HUES6 (cell line): ENCODE data around the gene ARNT2.

Experiments
- H3K27ac ChIP-seq: 2 replicates; pipeline ENCODE4 v1.7.0; 2013; ENCODE audit warnings: low read depth, mild to moderate bottlenecking, low read length, inconsistent platforms
- H3K27me3 ChIP-seq: 2 replicates; pipeline ENCODE4 v1.6.1; 2013; ENCODE audit warnings: low read length; ENCODE audit not compliant: control insufficient read depth, insufficient read depth
- H3K36me3 ChIP-seq: 2 replicates; pipeline ENCODE4 v1.6.1; 2013; ENCODE audit warnings: low read length; ENCODE audit not compliant: control insufficient read depth, insufficient read depth
- H3K4me1 ChIP-seq: 2 replicates; pipeline ENCODE4 v1.6.1; 2013; ENCODE audit warnings: low read length; ENCODE audit not compliant: control insufficient read depth, insufficient read depth
- H3K4me3 ChIP-seq: 2 replicates; pipeline ENCODE4 v1.5.1; 2013; ENCODE audit warnings: low read depth, low read length
- H3K9ac ChIP-seq: one replicate; pipeline ENCODE4 v1.6.1; 2013; ENCODE audit warnings: mild to moderate bottlenecking, low read length
- H3K9me3 ChIP-seq: 2 replicates; pipeline ENCODE4 v1.6.1; 2013; ENCODE audit warnings: low read depth, low read length; ENCODE audit not compliant: control insufficient read depth, insufficient read depth

ARNT2 gene

DNA sequence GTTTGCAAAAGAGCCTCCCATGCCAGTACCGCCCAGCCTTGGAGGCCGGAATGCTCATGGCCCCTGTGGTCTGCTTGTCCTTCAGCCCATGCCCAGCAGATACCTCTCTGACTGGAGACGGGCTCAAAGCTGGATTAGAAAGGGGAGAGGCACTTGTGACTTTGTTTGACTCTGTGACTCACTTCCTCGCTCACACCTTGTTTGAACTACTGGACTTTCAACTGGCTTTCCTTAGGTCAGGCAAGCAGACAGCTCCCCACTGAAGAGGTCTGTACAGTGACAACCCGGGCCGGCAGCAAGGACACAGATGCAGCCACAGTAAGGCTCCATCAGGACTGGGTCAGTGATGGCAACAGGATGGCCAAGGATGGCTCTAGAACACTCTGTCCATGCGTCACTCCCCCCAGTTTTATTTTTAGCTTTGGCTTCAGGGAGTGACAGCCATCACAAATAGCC, 192.4 kb downstream of the ARNT2 start:
- no peaks in the 10 kb centered on the region for H3K9me3 ChIP-seq
- no peak overlapping the region for H3K27ac ChIP-seq
- H3K36me3 ChIP-seq: no peaks in the 10 kb centered on the region
- H3K27me3 ChIP-seq: no peaks in the 10 kb centered on the region
- no peaks in the 10 kb centered on the region for H3K4me1 ChIP-seq
- no peak overlapping the region for H3K9ac ChIP-seq
- H3K4me3 ChIP-seq: no peak overlapping the region

DNA sequence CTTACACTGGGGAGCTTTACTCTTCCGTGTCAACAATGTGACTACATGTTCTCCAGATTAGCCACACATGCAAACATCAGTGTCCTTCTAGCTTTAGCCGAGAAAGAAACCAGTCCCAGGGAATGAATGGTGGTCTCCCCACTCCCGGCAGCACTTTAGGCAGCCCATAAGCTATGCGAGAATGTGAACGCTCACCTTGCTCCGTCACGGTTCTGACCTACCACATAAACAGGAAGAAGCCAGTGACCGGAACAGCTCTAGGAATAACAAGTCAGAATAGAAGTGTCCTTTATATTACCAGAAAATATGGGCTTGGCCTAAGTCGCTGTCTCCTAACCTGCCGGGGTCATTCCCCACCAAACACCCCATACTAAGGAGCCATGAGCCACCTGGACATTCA, 192.9 kb downstream of the ARNT2 start:
- H3K9me3 ChIP-seq: no peaks in the 10 kb centered on the region
- no peak overlapping the region for H3K27ac ChIP-seq
- H3K9ac ChIP-seq: no peak overlapping the region
- H3K36me3 ChIP-seq: no peaks in the 10 kb centered on the region
- no peaks in the 10 kb centered on the region for H3K4me1 ChIP-seq
- H3K4me3 ChIP-seq: no peak overlapping the region
- no peaks in the 10 kb centered on the region for H3K27me3 ChIP-seq

DNA sequence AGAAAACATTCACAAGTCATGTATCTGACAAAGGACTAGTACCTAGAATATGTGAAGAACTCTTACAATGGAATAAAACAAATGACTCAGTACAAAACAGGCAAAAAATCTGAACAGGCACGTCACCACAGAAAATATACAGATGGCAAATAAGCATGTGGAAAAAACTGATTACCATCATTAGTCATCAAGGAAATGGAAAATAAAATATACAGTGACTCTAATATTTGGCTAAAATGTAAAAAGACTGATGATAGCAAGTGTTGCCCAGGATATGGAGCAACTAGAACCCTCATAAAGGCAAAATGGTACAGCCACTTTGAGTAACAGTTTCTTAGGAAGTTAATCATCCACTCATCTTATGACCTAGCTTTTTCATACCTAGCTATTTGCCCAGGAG, 195.2 kb downstream of the ARNT2 start:
- Histone ChIP-seq H3K36me3 (no peaks in the 10 kb centered on the region), H3K27ac (no peak overlapping the region), H3K4me1 (peaks cover 3% of the 10 kb centered on the region; the same call in 1 of the 2 replicates), H3K9me3 (no peaks in the 10 kb centered on the region), H3K27me3 (no peaks in the 10 kb centered on the region), H3K9ac (no peak overlapping the region), H3K4me3 (no peak overlapping the region)

DNA sequence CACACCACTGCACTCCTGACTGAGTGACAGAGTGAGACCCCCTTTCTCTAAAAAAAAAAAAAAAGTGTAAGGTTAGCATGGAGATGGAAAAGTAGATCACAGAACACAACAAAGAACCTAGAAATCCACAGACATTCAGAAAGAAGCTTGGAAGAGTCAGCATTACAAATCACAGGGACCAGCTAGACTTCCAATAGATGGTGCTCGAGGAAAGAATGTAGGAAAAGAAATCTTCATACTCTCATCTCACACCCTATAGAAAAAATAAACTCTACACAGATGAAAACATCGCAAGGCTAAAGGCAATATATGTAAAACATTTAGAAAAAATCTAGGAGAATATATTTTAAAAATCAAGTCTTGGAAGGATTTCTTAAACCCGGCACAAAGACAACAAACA, 196.4 kb downstream of the ARNT2 start:
- H3K27ac ChIP-seq: no peak overlapping the region
- H3K9me3 ChIP-seq: no peaks in the 10 kb centered on the region
- H3K4me3 ChIP-seq: no peak overlapping the region
- H3K36me3 ChIP-seq: no peaks in the 10 kb centered on the region
- H3K9ac ChIP-seq: no peak overlapping the region
- no peaks in the 10 kb centered on the region for H3K27me3 ChIP-seq
- H3K4me1 ChIP-seq: peaks cover 9% of the 10 kb centered on the region

DNA sequence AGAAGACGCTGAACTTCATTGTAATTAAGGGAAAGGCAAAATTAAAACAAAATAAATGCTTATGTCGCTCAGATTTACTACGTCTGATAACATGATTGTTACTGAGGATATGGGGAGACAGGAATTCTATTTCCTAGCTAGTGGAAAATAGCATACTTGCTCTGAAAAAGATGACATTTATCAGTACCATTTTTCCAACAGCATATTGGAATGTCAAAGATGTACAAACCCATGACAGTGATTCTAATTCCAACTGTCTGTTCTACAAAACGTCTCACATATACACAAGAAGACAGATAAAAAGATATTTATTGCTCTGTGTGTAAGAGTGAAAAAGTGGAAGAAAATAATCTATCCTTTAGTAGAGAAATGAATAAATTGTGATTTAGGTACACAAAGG, 197.1 kb downstream of the ARNT2 start:
- no peak overlapping the region for H3K27ac ChIP-seq
- H3K4me3 ChIP-seq: no peak overlapping the region
- no peaks in the 10 kb centered on the region for H3K36me3 ChIP-seq
- H3K9ac ChIP-seq: no peak overlapping the region
- H3K4me1 ChIP-seq: peaks cover 9% of the 10 kb centered on the region
- no peaks in the 10 kb centered on the region for H3K9me3 ChIP-seq
- no peaks in the 10 kb centered on the region for H3K27me3 ChIP-seq

DNA sequence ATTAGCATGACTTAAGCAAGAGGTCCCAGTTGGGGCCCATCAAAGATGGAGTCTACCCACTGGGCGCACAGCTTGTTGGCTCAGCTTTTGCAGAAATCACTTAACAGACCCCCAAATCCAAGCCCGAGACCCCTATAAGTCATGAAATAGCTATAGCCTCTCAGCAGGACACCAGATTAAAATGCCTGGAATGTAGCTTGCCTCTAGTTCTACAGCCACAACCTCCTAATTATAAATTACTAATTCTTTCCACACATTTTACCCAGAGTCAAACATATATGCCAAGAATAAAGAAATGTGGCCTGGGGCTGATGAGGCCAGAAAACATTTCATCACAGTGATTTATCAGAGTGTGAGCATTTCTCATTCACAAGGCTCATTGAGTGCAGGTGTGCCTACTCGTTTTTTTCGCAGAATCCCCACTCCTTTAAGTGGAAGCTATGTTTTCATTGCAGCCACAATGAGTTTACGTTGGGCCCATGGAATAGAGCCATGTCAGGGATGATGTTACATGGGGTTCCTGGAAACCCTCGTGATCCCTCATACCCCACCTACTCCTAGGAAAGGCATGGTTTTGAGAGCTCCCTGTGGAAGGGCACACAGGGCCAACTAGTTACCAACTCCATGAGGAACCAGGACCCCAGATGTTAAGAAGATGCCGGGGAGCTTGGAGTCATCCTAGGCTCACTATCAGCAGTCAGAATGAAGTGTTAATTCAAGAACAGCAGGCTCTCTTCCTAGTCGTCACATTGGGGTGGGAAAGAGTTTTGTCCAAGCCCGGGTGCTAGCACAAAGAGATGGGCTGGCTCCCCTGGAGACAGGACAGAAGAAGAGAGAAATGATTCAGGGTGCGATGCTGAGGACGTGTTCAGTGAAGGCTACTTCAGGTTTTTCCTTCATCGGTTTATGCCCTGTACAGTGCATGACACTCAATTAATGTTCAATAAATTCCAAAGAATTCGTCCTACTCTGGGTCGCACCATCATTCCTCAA, 200.7 kb downstream of the ARNT2 start:
- no peaks in the 10 kb centered on the region for H3K36me3 ChIP-seq
- H3K9ac ChIP-seq: no peak overlapping the region
- H3K4me1 ChIP-seq: peaks cover 9% of the 10 kb centered on the region
- H3K27ac ChIP-seq: no peak overlapping the region
- no peak overlapping the region for H3K4me3 ChIP-seq
- no peaks in the 10 kb centered on the region for H3K27me3 ChIP-seq
- no peaks in the 10 kb centered on the region for H3K9me3 ChIP-seq

DNA sequence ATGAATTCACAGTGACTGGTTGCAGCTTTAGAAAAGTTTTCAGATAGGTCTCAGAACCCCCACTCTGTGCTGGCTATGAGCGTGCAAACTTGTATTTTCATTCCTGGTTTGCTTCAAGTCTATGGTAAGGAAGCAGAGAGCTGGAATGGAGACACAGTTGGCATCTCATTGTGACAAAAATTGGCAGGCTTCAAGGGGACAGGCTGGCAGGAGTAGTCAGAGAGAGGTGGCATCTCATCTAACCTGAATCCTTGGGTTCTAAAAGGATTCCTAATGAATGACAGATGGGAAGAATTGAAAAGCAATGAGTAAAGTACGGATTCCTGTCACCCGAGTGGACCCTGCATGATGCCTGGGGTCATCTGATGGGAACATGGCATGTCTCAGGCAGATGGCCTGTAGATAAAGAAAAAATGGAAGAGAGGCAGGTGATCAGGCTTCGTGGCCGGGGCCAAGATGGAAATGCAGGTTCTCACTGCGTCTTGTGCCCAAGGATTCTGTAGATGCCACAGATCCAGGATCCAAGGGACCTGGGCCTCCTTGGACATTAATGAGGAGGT, 201.5 kb downstream of the ARNT2 start:
- no peak overlapping the region for H3K9ac ChIP-seq
- peaks cover 9% of the 10 kb centered on the region for H3K4me1 ChIP-seq
- no peak overlapping the region for H3K4me3 ChIP-seq
- no peaks in the 10 kb centered on the region for H3K27me3 ChIP-seq
- H3K27ac ChIP-seq: no peak overlapping the region
- H3K9me3 ChIP-seq: no peaks in the 10 kb centered on the region
- H3K36me3 ChIP-seq: no peaks in the 10 kb centered on the region

DNA sequence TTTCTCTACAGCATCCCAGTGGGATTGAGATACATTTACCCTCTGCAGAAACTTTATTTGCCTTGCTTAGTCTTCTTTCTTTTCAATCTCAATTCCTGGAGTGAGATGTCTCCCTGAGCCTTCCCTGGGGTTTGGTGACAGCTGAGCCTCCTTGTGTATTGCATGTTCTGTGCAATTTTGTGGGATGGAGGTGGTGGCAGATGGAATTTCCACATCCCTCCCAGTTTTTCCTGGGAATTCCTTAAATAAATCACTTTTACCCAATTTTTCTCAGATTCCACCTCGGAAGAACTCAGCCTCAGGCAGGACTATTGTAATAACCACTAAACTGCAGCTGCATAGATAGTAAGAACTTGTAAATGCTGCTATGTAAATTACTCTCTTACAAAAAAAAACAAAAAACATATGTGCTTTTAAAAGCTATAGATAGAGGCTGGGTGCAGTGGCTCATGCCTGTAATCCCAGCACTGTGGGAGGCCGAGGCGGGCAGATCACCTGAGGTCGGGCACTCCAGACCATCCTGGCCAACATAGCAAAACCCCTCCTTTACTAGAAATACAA, 202.4 kb downstream of the ARNT2 start:
- peaks cover 9% of the 10 kb centered on the region for H3K4me1 ChIP-seq
- H3K9me3 ChIP-seq: no peaks in the 10 kb centered on the region
- no peak overlapping the region for H3K27ac ChIP-seq
- H3K4me3 ChIP-seq: no peak overlapping the region
- no peak overlapping the region for H3K9ac ChIP-seq
- no peaks in the 10 kb centered on the region for H3K27me3 ChIP-seq
- H3K36me3 ChIP-seq: no peaks in the 10 kb centered on the region

DNA sequence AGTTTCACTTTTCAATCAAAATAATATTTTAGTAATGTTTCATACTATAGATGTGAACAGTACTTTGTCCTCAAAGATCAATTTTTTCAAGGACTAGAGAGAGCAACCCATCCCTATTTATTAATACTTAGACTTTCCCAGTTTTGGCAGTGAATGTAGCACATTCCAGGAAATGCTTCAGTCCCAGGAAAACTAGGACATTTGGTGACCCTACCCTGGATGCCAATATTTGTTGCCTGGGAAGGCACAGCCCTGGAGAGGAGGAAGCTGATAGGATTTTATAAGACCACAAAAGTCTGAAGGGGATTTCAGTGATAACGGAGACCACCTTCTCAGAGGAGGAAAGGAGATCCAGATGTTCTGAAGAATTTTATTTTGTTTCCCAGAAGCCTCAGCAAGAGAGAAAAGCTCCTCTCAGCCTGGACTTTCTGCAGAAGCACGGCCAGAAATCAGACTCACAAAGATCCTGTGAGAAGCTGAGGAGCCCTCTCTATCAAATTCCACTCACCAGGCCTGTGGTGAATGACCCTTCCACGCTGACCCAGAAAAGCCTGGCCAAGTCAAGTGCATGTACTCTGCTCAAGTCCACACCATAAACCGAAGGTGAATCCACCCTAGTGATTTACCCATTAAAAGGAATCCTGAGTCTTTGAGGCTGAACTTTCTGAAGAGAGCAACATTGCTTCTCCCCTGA, 203.3 kb downstream of the ARNT2 start:
- H3K4me1 ChIP-seq: peaks cover 9% of the 10 kb centered on the region
- no peaks in the 10 kb centered on the region for H3K27me3 ChIP-seq
- H3K9me3 ChIP-seq: no peaks in the 10 kb centered on the region
- H3K9ac ChIP-seq: no peak overlapping the region
- no peak overlapping the region for H3K27ac ChIP-seq
- H3K36me3 ChIP-seq: no peaks in the 10 kb centered on the region
- no peak overlapping the region for H3K4me3 ChIP-seq

DNA sequence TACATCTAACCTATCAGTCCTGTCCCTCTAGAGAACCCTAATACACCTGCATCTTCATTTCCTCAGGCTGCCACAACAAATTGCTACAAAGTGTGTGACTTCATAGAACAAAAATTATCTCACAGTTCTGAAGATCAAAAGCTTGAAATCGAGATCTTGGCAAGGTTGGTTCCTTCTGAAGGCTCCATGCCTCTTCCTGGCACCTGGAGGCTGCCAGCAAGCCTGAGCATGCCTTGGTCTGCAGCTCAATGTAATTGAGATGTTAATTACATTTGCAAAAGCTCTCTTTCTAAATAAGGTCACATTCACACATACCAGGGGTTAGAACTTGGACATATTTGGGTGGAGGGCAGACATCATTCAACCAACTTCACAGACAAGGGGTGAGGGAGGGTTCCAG, 204.5 kb downstream of the ARNT2 start:
- H3K27ac ChIP-seq: no peak overlapping the region
- no peaks in the 10 kb centered on the region for H3K36me3 ChIP-seq
- no peak overlapping the region for H3K9ac ChIP-seq
- H3K27me3 ChIP-seq: no peaks in the 10 kb centered on the region
- H3K9me3 ChIP-seq: no peaks in the 10 kb centered on the region
- H3K4me3 ChIP-seq: no peak overlapping the region
- H3K4me1 ChIP-seq: peaks cover 12% of the 10 kb centered on the region

DNA sequence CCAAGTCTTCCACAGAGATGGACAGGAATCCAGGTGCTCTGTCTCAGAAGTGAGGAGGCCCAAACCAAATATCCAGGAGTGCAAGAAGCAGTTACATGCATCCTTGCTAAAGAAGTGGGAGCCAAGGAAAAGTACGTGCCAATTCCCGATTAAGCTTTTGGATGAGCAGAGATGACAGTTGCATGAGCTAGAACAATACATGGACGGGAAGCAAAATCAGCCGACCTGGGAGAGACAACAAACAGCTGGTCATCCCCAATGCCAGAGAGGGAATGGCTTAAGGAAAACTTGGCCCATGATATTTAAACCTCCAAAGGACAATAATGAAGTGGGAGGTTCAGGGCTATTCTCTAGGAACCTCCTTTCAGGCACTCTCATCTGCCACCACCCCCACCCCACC, 204.9 kb downstream of the ARNT2 start:
- Histone ChIP-seq H3K4me1 (peaks cover 16% of the 10 kb centered on the region), H3K27me3 (no peaks in the 10 kb centered on the region), H3K9ac (no peak overlapping the region), H3K4me3 (no peak overlapping the region), H3K27ac (no peak overlapping the region), H3K36me3 (no peaks in the 10 kb centered on the region), H3K9me3 (no peaks in the 10 kb centered on the region)
